Neural progenitor cell (in vitro differentiated cells): Measurements from ENCODE around the gene PPHLN1. TPM values are rescaled to one million over a fixed set of nuclear protein-coding genes. Genes with fewer than 3 reads are reported as not detected.

Source experiments
- DNase-seq: peaks from one replicate; pipeline ENCODE4 v3.0.0-alpha.2; 2016; ENCODE audit warnings: low spot score
- H2AFZ ChIP-seq: fragments of 200-600 bp; sonication (generic); replicated peaks from 2 replicates; pipeline ENCODE4 v1.6.1; 2016; ENCODE audit warnings: antibody characterized with exemption
- H3F3A ChIP-seq: fragments of 200-600 bp; sonication (generic); 2 replicates; pipeline ENCODE4 v1.6.1; 2016; ENCODE audit warnings: antibody characterized with exemption, low read depth
- H3K27ac ChIP-seq: fragments of 200-600 bp; sonication (generic); 2 replicates; pipeline ENCODE4 v1.5.1; 2016; ENCODE audit warnings: mild to moderate bottlenecking
- H3K27me3 ChIP-seq: fragments of 200-600 bp; sonication (generic); 2 replicates; pipeline ENCODE4 v1.6.1; 2016; ENCODE audit warnings: mild to moderate bottlenecking, moderate library complexity
- H3K36me3 ChIP-seq: fragments of 200-600 bp; sonication (generic); 2 replicates; pipeline ENCODE4 v1.5.1; 2016
- H3K4me1 ChIP-seq: fragments of 200-600 bp; sonication (generic); 2 replicates; pipeline ENCODE4 v1.6.1; 2016; ENCODE audit warnings: mixed run types
- H3K4me2 ChIP-seq: fragments of 200-600 bp; sonication (generic); 2 replicates; pipeline ENCODE4 v1.6.1; 2016
- H3K4me3 ChIP-seq: fragments of 200-600 bp; sonication (generic); 2 replicates; pipeline ENCODE4 v1.5.1; 2016
- H3K79me2 ChIP-seq: fragments of 200-600 bp; sonication (generic); 2 replicates; pipeline ENCODE4 v1.6.1; 2016; ENCODE audit warnings: low read depth
- H3K9ac ChIP-seq: fragments of 200-600 bp; sonication (generic); 2 replicates; pipeline ENCODE4 v1.6.1; 2016
- H3K9me3 ChIP-seq: fragments of 200-600 bp; sonication (generic); 2 replicates; pipeline ENCODE4 v1.5.1; 2016; ENCODE audit warnings: low read depth
- H4K20me1 ChIP-seq: fragments of 200-600 bp; sonication (generic); 2 replicates; pipeline ENCODE4 v1.6.1; 2016; ENCODE audit warnings: low read depth
- H3K27ac Mint-ChIP-seq: 3 replicates; pipeline ENCODE4 v1.8.0; 2021; ENCODE audit warnings: mixed read lengths
- H3K27me3 Mint-ChIP-seq: 2 replicates; pipeline ENCODE4 v1.8.0; 2022; ENCODE audit warnings: low read depth, mild to moderate bottlenecking, inconsistent platforms, moderate library complexity, mixed read lengths; ENCODE audit not compliant: insufficient read depth
- H3K36me3 Mint-ChIP-seq: 3 replicates; pipeline ENCODE4 v1.8.0; 2021; ENCODE audit warnings: mixed read lengths
- H3K4me1 Mint-ChIP-seq: 3 replicates; pipeline ENCODE4 v1.8.0; 2021; ENCODE audit warnings: mixed read lengths
- H3K4me3 Mint-ChIP-seq: 3 replicates; pipeline ENCODE4 v1.8.0; 2021; ENCODE audit warnings: mild to moderate bottlenecking, moderate library complexity, mixed read lengths
- H3K9me3 Mint-ChIP-seq: 3 replicates; pipeline ENCODE4 v1.8.0; 2020; ENCODE audit warnings: mixed read lengths
- CTCF ChIP-seq: fragments of 200-600 bp; sonication (generic); IDR thresholded peaks from 2 replicates; pipeline ENCODE4 v1.5.1; 2017; ENCODE audit warnings: antibody characterized with exemption, mild to moderate bottlenecking
- EZH2 ChIP-seq: fragments of 200-600 bp; sonication (generic); IDR thresholded peaks from 2 replicates; pipeline ENCODE4 v1.6.1; 2017; ENCODE audit warnings: antibody characterized with exemption, mild to moderate bottlenecking, moderate library complexity
- EZH2phosphoT487 ChIP-seq: fragments of 200-600 bp; sonication (generic); IDR thresholded peaks from 2 replicates; pipeline ENCODE4 v1.6.1; 2017; ENCODE audit warnings: antibody characterized with exemption
- total RNA-seq: library from RNA; depleted of rRNA; stranded (reverse); fragments of >200 nt; gene quantifications from 2 replicates; pipeline ENCODE4 v1.2.3, GENCODE V29; 2015; ENCODE audit warnings: low replicate concordance

PPHLN1 gene
- total RNA-seq, 1 donor from 2014 or later: 95.5 TPM

GRCh38 chr12:42469355-42470175 is 143.6 kb downstream of the PPHLN1 start:
- Histone ChIP-seq H4K20me1 (no peaks in the 10 kb centered on the region), H3K4me3 (no peak overlapping the region), H2AFZ (peak overlapping the region; percentile 29), H3K4me1 (peaks cover 47% of the 10 kb centered on the region), H3K4me2 (peak overlapping the region; percentile 37), H3K36me3 (no peaks in the 10 kb centered on the region), H3K9ac (no peak overlapping the region), H3K27me3 (no peaks in the 10 kb centered on the region), H3K27ac (peak overlapping the region; percentile 68), H3F3A (peaks cover 25% of the 10 kb centered on the region), H3K9me3 (no peaks in the 10 kb centered on the region), H3K79me2 (no peaks in the 10 kb centered on the region)
- H3K36me3 Mint-ChIP-seq: peaks cover 9% of the 10 kb centered on the region
- DNase-seq: no peak
- TF ChIP-seq EZH2phosphoT487 (no peak), CTCF (no peak), EZH2 (no peak)
- no peak overlapping the region for H3K4me3 Mint-ChIP-seq
- H3K27ac Mint-ChIP-seq: peak overlapping the region; percentile 15
- H3K4me1 Mint-ChIP-seq: peaks cover 46% of the 10 kb centered on the region
- H3K9me3 Mint-ChIP-seq: no peaks in the 10 kb centered on the region
- no peaks in the 10 kb centered on the region for H3K27me3 Mint-ChIP-seq

DNA sequence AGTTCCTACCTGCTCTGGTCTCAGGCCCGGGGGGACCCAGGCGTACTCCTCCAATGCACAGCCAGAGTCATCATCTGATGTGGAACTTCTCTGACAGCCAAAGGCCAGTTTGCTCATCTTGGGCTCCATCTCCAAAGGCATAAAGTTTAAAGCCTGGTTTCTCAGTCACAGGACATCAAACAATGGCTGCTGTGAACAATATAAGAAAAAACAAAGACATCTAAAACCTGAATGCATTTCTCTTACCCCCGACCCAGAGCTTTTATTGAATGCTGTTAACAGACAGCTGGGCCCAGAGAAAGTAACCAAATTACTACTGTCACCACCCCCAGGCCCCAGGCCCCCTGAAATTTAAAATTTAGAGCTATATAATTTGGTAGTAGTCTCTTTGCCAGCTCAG is 146.4 kb downstream of the PPHLN1 start:
- Mint-ChIP-seq H3K36me3 (no peaks in the 10 kb centered on the region), H3K9me3 (no peaks in the 10 kb centered on the region), H3K27ac (peak overlapping the region; percentile 61), H3K4me1 (peaks cover 51% of the 10 kb centered on the region), H3K27me3 (peaks cover 2% of the 10 kb centered on the region), H3K4me3 (peak overlapping the region; percentile 53)
- H2AFZ ChIP-seq: no peak overlapping the region
- peaks cover 47% of the 10 kb centered on the region for H3K4me1 ChIP-seq
- no peaks in the 10 kb centered on the region for H3K27me3 ChIP-seq
- H3K9me3 ChIP-seq: no peaks in the 10 kb centered on the region
- H3K36me3 ChIP-seq: no peaks in the 10 kb centered on the region
- H3F3A ChIP-seq: peaks cover 25% of the 10 kb centered on the region
- no peaks in the 10 kb centered on the region for H4K20me1 ChIP-seq
- peak; percentile 58 for DNase-seq
- H3K79me2 ChIP-seq: no peaks in the 10 kb centered on the region
- H3K9ac ChIP-seq: no peak overlapping the region
- no peak overlapping the region for H3K4me3 ChIP-seq
- peak overlapping the region; percentile 71 for H3K27ac ChIP-seq
- TF ChIP-seq EZH2 (no peak), EZH2phosphoT487 (no peak), CTCF (no peak)
- peak overlapping the region; percentile 60 for H3K4me2 ChIP-seq

DNA sequence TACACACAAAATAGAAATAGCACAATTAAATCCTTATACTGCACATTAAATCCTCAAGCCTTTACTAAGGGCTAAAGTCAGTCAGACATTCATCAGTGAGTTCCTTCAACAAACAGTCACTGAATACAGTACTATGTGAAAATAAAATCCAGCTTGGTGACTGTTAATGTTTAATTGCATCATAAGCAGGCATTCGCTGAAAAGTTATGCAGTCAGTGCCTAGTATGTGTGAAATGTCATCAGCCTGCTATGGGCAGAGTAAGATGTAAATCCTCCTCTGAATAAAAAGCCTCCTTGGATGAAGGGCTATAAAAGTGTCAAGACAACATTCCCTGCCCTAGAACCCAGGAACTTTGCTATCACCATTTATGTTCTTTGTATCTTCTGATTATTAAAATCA is 147.2 kb downstream of the PPHLN1 start:
- no peak overlapping the region for H3K4me2 ChIP-seq
- H3K4me3 Mint-ChIP-seq: no peak overlapping the region

More for the DNA sequence above, 147.2 kb downstream of the PPHLN1 start:
- Histone ChIP-seq H3K79me2 (peaks cover 2% of the 10 kb centered on the region), H3K27me3 (no peaks in the 10 kb centered on the region), H3K27ac (peak overlapping the region; percentile 71), H3K36me3 (no peaks in the 10 kb centered on the region), H3K4me1 (peaks cover 47% of the 10 kb centered on the region), H3F3A (peaks cover 25% of the 10 kb centered on the region), H2AFZ (no peak overlapping the region), H4K20me1 (no peaks in the 10 kb centered on the region), H3K9ac (no peak overlapping the region), H3K9me3 (no peaks in the 10 kb centered on the region), H3K4me3 (no peak overlapping the region)
- peaks cover 51% of the 10 kb centered on the region for H3K4me1 Mint-ChIP-seq
- no peaks in the 10 kb centered on the region for H3K9me3 Mint-ChIP-seq
- TF ChIP-seq EZH2phosphoT487 (no peak), EZH2 (no peak), CTCF (no peak)
- no peak overlapping the region for H3K27ac Mint-ChIP-seq
- no peak for DNase-seq
- no peaks in the 10 kb centered on the region for H3K36me3 Mint-ChIP-seq
- H3K27me3 Mint-ChIP-seq: peaks cover 2% of the 10 kb centered on the region
